GM19023 (cell line): ENCODE results near the gene ZNF780A.
"Not testable (repeated sequence)": the region's sequence is repeated elsewhere in the genome, so short reads cannot be mapped to it uniquely, and the experiment has no call there.

Source experiments
- ATAC-seq: cut with Tn5 transposase; IDR thresholded peaks from one replicate; pipeline ENCODE4 v1.9.1; 2021; ENCODE audit warnings: mild to moderate bottlenecking, moderate library complexity; ENCODE audit not compliant: unreplicated experiment

ZNF780A gene

DNA sequence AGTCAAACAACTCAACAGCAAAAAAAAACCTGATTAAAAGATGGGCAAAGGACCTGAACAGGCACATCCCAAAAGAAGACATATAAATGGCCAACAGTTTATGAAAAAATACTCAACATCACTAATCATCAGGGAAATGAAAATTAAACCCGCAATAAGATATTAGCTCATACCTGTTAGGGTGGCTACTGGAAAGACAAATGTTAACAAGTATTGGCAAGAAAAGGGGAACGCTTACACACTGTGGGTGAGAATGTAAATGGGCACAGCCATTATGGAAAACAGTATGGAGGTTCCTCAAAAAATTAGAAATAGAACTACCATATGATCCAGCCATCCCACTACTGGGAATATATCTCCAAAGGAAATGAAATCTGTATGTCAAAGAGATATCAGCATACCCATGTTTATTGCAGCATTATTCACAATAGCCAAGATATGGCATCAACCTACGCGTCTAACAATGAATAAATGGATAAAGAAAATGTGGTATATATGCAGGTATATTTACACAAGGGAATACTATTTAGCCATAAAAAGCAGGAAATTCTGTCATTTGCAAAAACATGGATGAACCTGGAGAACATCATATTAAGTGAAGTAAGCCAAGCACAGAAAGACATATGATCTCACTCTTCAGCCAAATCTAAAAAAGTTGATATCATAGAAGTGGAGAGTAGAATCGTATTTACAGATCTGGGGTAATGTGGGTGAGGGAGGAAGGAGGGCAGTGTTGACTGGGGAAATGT lies 2.3 kb downstream of the ZNF780A start:
- ATAC-seq = no peak

GRCh38 chr19:40084948-40085347 lies 5.8 kb downstream of the ZNF780A start:
- ATAC-seq = no peak

- no peak for ATAC-seq
Observed at GRCh38 chr19:40081411-40081810, 9.3 kb downstream of the ZNF780A start.

- no peak for ATAC-seq
Observed at GRCh38 chr19:40080289-40080688, 10.5 kb downstream of the ZNF780A start.

- ATAC-seq = no peak
Observed at GRCh38 chr19:40078377-40078776, 12.4 kb downstream of the ZNF780A start.

- ATAC-seq = no peak
Observed at GRCh38 chr19:40070058-40070457, 20.7 kb downstream of the ZNF780A start.

DNA sequence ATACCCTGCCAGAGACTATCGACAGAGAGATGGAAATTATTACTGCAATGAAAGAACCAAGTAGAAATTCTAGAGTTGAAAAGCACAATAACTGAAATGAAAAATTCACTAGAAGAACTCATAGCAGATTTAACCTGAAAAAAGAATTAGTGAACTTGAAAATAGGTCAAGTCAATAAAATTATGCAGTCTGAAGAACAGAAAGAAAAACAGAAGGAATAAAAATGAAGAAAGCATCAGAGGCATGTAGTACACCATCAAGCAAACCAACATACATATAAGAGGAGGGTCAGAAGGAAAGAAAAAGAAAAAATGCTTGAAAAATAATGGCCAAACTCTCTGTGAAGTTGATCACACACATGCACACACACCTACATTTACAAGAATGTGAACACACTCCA lies 31.1 kb downstream of the ZNF780A start:
- ATAC-seq = no peak

DNA sequence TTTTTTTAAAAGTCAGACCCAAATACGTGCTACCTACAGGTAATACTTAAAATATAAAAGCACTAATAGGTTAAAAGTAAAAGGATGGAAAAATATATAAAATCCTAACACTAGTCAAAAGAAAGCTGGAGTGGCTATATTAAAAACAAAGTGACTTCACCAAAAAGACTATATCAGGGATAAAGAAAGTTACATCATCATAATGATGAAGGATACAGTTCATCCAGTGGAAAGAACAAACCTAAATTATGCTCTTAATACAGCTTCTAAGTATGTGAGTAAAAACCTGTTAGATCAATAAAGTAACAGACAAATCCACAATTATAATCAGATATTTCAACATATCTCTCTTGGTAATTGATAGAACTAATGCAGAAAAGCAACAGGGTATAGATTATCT lies 33.6 kb downstream of the ZNF780A start:
- no peak for ATAC-seq

DNA sequence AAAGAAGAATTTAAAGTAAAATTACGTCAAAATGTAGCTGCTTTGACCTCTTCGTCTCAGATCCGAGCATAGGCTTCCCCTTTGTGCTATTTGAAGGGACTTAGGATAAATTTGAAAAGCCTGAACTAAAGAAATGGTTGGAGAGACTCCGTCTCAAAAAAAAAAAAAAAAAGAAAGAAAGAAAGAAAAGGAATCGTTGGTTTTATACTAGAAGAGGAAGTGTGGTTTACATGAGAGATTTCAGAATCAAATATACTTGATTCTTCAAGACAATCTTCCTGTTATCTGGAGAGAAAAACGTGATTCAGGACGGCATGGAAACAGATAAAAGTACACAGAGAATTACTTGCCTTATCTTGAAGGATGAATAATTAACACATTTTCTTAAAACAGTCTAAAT lies 34.2 kb downstream of the ZNF780A start:
- no peak for ATAC-seq

DNA sequence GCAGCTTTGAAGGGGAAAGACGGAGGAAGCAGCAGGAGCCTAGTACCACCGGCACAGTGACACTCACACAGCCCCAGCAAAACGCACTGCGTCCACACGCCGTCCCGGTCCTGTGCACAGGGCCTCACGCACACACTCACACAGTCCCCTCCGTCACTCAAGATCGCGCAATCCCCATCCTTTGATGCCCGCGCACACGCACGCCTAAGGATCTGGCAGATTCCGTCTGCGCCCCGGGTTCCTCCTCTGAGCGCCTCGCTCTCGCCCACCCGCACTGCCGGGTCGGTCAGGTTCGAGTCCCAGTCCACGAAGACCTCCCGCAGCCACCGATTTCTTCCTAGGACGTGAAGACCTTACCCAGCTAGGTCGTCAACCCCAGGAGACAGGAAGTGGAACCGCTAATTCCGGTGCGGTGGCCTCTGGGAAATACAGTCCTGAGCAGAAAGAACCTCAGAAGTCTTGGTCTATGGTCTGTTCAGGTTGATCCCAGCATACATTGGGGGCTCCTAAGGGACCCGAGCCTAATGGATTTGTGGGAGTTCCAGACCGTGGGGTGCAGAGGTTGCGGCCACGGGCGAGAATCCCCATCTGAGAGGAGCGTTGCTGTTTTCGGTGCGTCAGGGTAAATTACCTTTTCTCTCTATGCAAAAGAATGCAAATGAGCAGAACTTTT lies 34.8 kb downstream of the ZNF780A start, which contains the start of gene ZNF780B:
Gene ZNF780B (minus strand): TSS at position 400 of the 673 bp plus-strand sequence. CDS start 5,899 bp downstream, outside the sequence.
- ATAC-seq = no peak

GRCh38 chr19:40055049-40055448 lies 35.7 kb downstream of the ZNF780A start:
- no peak for ATAC-seq

- no peak for ATAC-seq
Observed at GRCh38 chr19:40054632-40055031, 36.1 kb downstream of the ZNF780A start.

GRCh38 chr19:40053491-40053890 lies 37.3 kb downstream of the ZNF780A start:
- no peak for ATAC-seq

DNA sequence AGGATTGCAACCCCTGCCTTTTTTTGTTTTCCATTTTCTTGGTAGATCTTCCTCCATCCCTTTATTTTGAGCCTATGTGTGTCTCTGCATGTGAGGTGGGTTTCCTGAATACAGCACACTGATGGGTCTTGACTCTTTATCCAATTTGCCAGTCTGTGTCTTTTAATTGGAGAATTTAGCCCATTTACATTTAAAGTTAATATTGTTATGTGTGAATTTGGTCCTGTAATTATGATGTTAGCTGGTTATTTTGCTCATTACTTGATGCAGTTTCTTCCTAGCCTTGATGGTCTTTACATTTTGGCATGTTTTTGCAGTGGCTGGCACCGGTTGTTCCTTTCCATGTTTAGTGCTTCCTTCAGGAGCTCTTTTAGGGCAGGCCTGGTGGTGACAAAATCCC lies 49.0 kb downstream of the ZNF780A start:
- ATAC-seq = not testable (repeated sequence)

GRCh38 chr19:40038047-40038446 lies 52.7 kb downstream of the ZNF780A start:
- ATAC-seq = not testable (repeated sequence)

GRCh38 chr19:40035996-40036395 lies 54.7 kb downstream of the ZNF780A start:
- no peak for ATAC-seq

GRCh38 chr19:40033989-40034560 lies 56.7 kb downstream of the ZNF780A start:
- no peak for ATAC-seq

DNA sequence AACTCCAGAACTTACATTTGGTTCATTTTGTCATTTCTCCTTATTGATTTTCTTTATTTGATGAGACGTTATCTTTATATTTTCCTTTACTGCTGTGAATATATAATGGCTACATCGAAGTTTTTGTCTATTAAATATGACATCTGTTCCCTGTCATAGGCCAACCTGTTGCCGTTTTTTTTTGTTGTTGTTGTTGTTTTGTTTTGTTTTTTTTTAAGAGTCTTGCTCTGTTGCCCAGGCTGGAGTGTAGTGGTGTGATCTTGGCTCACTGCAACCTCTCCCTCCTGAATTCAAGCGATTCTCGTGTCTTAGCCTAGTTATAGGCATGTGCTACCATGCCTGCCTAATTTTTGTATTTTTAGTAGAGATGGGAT lies 64.2 kb downstream of the ZNF780A start:
- no peak for ATAC-seq

DNA sequence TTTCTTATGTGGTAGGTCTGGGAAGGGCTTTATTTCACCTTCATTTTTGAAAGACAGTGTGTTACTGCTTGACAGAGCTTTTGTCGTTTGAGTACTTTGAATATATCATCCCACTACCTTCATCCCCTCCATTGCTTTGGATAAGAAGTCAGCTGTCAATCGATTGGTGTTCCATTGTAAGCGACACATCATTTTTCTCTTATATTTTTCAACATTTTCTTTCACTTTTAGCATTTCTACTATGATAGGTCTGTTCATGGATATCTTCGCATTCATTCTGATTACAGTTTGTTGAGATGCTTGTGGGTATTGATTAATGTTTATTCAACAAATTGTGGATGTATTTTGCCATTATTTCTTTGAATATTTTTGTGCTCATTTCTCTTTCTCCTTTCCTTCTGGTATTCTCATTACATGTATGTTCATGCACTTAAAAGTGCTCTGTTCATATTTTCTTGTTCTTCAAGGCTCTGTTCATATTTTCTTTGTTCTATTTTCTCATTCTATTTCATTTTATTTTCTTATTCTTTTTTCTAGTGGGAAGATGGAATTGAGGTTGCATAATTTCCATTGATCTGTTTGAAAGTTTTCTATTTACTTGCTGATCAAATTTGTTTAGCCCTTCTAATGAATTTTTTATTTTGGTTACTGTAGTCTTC lies 64.7 kb downstream of the ZNF780A start:
- no peak for ATAC-seq

DNA sequence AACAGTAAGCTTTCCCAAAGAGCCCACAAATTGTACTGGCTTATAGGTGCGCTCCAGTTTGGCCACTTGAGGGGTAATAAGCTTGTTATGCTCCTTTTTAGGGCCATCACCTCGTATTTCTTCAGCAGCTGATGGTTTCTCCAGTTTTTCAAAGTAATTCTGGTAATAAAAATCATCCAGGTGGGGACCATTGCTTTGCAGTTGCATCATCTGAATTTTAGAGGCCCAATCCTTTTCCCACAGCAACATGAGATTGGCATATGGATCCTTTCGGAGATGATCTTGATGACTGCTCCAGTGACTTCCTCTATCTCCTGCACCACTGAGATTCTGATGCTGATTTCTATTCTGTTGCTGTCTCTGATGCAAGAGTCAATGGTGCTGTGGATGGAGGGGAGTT lies 66.8 kb downstream of the ZNF780A start:
- ATAC-seq = no peak
